GM21825 (cell line): ENCODE results near the gene PHKG1.
"Not testable (repeated sequence)": the region's sequence is repeated elsewhere in the genome, so short reads cannot be mapped to it uniquely, and the experiment has no call there.

Experiments used
- ATAC-seq: cut with Tn5 transposase; IDR thresholded peaks from one replicate; pipeline ENCODE4 v1.9.1; 2021; ENCODE audit warnings: mild to moderate bottlenecking, moderate library complexity; ENCODE audit not compliant: unreplicated experiment

The PHKG1 gene

GRCh38 chr7:56046721-56047445 is 45.9 kb downstream of the PHKG1 start:
- no peak for ATAC-seq

DNA sequence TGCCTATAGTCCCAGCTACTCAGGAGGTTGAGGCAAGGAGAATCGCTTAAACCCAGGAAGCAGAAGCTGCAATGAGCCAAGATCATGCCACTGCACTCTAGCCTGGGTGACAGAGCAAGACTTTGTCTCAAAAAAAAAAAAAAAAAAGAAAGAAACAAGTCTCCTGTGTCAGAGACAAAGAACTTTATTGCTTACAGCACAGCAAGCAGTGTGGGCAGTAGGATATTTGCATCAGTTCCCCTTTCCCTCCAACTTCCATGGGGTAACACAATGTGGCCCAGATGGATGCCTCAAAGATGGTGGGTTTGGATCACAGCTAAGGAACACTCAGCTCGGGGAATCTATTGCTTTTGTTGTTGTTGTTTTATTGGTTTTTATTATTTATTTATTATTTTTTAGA is 47.0 kb downstream of the PHKG1 start:
- ATAC-seq = not testable (repeated sequence)

DNA sequence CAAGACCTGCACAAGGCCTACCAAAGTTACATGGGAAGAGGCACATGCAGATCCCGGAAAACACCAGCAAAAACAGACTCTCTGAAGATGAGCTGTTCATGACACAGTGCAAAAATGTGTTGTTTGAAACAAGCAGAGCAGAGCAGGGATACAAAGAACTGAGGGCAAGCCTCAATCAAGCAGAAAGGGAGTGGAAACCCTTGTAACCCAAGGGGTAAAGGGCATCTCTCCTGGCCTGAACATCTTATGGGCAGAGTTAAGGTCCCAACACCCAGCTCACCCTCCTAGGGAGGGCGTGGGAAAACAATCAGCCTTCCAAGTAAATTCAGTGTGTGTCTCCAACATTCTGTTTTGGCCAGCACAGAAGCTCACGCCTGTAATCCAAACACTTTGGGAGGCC is 52.0 kb downstream of the PHKG1 start:
- ATAC-seq = no peak

DNA sequence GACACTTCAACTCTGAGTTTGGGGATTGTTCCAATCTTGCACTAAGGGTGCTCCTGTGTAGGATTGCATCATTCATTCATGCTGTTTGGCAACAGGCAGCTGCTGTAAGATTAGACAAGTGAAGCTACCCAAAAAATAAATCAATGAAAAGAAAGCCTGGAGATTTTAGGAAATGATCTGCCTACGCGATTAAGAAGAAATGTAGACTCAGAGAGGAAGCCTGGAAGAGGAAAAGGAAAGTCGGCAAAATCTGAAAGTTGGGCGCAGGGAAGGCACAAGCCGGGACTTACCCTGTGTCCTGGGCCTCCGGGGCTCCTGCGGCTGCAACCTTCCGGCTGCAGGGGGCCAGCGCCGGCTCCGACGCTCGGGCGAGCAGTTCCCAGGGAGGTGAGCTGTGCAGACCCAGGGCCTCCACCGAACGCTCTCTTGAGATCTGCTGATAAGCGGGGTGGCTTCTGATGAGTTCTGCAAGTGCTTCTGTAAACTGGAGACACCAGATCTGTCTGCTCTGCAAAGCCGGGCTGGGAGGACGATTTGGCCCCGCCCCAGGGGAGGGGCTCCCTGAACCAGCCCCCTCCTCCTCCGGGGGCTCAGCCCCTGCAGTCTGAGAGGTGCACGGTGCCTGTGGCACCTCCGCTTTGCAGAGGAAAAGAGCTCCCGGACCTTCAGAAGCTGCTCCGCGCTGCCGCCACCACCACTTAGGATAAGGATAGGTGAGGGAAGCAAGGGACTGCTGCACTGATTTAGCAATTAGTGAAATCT is 58.9 kb downstream of the PHKG1 start:
- ATAC-seq = peak; percentile 93

DNA sequence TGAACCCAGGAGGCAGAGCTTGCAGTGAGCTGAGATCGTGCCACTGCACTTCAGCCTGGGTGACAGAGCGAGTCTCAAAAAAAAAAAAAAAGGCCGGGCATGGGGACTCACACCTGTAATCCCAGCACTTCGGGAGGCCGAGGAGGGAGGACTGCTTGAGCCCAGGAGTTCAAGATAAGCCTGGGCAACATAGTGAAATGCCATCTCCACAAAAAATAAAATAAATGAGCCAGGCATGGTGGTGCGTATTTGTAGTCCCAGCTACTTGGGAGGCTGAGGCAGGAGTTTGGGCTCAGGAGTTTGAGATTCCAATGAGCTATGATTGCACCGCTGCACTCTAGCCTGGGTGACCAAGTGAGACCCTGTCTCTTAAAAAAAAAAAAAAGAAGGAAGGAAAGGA is 60.2 kb downstream of the PHKG1 start:
- not testable (repeated sequence) for ATAC-seq

GRCh38 chr7:56031556-56031955 is 61.2 kb downstream of the PHKG1 start:
- not testable (repeated sequence) for ATAC-seq

DNA sequence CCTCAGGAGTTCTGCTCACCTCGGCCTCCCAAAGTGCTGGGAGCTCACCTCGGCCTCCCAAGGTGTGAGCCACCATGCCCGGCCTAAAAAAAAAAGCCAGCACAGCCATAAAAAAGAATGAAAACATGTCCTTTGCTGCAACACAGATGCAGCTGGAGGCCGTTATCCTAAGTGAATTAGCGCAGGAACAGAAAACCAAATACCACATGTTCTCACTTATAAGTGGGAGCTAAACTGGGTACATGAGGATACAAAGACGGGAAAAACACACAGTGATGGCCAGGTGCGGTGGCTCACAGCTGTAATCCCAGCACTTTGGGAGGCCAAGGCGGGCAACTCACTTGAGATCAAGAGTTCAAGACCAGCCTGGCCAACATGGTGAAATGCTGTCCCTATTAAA is 62.4 kb downstream of the PHKG1 start:
- no peak for ATAC-seq
